Activated naive CD8-positive, alpha-beta T cell treated with anti-CD3 and anti-CD28 coated beads, Interleukin-2, amount 10 ng/mL, durations not matched to agents 7 days and 5 days (primary cell): ENCODE results near the gene RELL1. TPM values are rescaled to one million over a fixed set of nuclear protein-coding genes. Genes with fewer than 3 reads are reported as not detected.

ENCODE experiments used
- ATAC-seq: fragments of 150-1000 bp; cut with Tn5 transposase; one replicate; pipeline ENCODE4 v1.10.0; 2021; ENCODE audit warnings: low read depth, moderate library complexity
- POLR2A ChIA-PET: fragments of 350-600 bp; sonication (Branson Sonifier 250); formaldehyde crosslinking; loops from one replicate; lab custom pipeline; 2021; ENCODE audit warnings: antibody characterized with exemption; lab: Charles Lee
- DNase-seq: peaks from one replicate; pipeline ENCODE4 v3.0.0; 2021
- H3K27ac Mint-ChIP-seq: one replicate; pipeline ENCODE4 v1.8.0; 2022; ENCODE audit warnings: mild to moderate bottlenecking, mixed read lengths
- H3K27me3 Mint-ChIP-seq: one replicate; pipeline ENCODE4 v1.8.0; 2022; ENCODE audit warnings: mild to moderate bottlenecking, moderate library complexity, mixed read lengths
- H3K36me3 Mint-ChIP-seq: one replicate; pipeline ENCODE4 v1.8.0; 2021; ENCODE audit warnings: mild to moderate bottlenecking, mixed read lengths
- H3K4me1 Mint-ChIP-seq: one replicate; pipeline ENCODE4 v1.8.0; 2021; ENCODE audit warnings: mixed read lengths
- H3K4me3 Mint-ChIP-seq: one replicate; pipeline ENCODE4 v1.8.0; 2022; ENCODE audit warnings: mild to moderate bottlenecking, moderate library complexity, mixed read lengths
- H3K9me3 Mint-ChIP-seq: one replicate; pipeline ENCODE4 v1.8.0; 2021; ENCODE audit warnings: mixed read lengths
- total RNA-seq, 2 experiments: library from RNA; stranded (reverse); gene quantifications; one replicate each; pipeline ENCODE4 v1.2.3, GENCODE V29; 2021

Gene RELL1
- total RNA-seq, 2 experiments from 2014 or later = 36.8 to 39.4 TPM

DNA sequence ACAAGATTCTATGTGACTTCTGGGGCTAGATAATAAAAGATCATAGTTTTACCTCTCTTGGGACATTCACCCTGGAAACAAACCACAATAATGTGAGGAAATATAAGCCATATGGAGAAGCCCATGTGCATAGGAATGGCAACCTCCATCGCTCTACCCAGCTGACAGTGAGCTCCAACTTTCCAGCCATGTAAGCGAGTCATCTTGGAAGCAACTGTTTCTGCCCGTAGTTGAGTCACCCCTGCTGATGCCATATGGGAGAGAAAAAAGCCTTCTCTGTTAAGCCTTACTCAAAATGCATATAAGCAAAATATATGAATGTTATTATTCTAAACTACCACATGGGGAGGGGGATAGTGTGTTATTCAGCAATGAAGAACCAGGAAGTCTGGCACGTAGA, 31.4 kb upstream of the RELL1 start:
- H3K27ac Mint-ChIP-seq = no peak overlapping the region
- ATAC-seq (no peak), DNase-seq (no peak)
- H3K9me3 Mint-ChIP-seq = no peaks in the 10 kb centered on the region
- H3K36me3 Mint-ChIP-seq = no peaks in the 10 kb centered on the region
- POLR2A ChIA-PET = no interaction called here
- peaks cover 4% of the 10 kb centered on the region for H3K27me3 Mint-ChIP-seq
- peaks cover 1% of the 10 kb centered on the region for H3K4me1 Mint-ChIP-seq
- H3K4me3 Mint-ChIP-seq = no peak overlapping the region

DNA sequence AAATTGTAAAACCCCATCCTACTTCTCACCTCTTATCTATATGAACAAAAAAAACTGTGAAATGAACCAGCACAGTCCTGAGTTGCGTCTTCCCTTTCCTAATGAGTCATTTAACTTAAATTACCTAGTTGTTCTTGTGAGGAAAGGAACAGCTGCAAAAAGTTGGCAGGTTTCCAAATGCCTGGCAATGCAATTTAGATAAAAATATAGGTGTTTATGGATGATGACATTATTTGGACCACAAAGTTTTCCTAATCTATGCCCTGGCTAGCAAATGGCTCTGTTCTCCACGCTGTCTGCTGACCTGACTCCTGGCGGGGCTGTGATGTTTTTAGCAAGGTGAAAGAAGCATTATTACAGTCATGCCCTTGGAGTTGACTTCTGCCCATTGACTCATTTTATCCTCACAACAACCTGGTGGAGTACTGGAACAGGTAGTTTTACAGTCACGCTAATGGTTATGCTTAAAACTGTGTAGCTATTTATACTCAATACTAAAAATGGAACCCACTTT, 29.8 kb upstream of the RELL1 start:
- ATAC-seq = no peak

DNA sequence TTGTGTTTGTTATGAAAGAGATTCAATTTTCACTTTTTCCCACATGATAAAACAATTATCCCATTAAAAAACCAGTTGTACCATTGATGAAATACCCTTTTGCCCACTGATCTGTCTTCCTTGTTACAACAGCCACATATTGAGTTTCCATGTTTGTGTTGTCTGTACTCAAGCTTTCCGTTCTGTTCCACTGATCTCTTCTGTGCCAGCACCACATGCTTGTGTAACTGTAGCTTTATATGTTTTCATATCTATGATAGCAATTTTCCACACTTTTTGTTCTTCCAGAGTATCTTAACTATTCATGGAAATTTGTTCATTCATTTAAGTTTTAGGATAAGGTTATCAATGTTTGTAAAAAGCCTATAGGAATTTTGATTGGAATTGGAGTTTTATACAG, 24.3 kb upstream of the RELL1 start:
- Mint-ChIP-seq H3K9me3 (no peaks in the 10 kb centered on the region), H3K27me3 (peaks cover 2% of the 10 kb centered on the region), H3K4me1 (no peaks in the 10 kb centered on the region), H3K36me3 (no peaks in the 10 kb centered on the region), H3K4me3 (no peak overlapping the region), H3K27ac (no peak overlapping the region)
- no peak for DNase-seq
- POLR2A ChIA-PET = no interaction called here
- ATAC-seq = no peak

More for the DNA sequence above, 29.8 kb upstream of the RELL1 start:
- Mint-ChIP-seq H3K4me1 (no peaks in the 10 kb centered on the region), H3K4me3 (no peak overlapping the region), H3K36me3 (no peaks in the 10 kb centered on the region), H3K27me3 (peaks cover 4% of the 10 kb centered on the region), H3K27ac (no peak overlapping the region), H3K9me3 (no peaks in the 10 kb centered on the region)
- POLR2A ChIA-PET = no interaction called here
- no peak for DNase-seq

DNA sequence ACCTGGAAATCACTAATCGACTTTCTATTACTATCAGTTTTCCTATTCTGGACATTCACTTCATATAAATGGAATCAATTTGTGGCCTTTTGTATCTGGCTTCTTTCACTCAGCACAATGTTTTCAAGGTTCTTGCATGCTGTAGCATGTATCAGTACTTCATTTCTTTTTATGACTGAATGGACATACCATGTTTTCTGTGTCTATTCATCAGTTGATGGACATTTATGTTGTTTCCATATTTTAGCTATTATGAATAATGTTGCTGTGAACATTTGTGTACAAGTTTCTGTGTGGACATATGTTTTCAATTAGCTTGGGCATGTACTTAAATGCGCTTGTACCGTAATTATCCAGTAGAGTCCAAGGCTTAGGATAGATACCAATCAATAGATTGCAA, 19.9 kb upstream of the RELL1 start:
- Mint-ChIP-seq H3K4me1 (no peaks in the 10 kb centered on the region), H3K9me3 (no peaks in the 10 kb centered on the region), H3K4me3 (no peak overlapping the region), H3K27me3 (peaks cover 6% of the 10 kb centered on the region), H3K27ac (no peak overlapping the region), H3K36me3 (no peaks in the 10 kb centered on the region)
- DNase-seq = no peak
- no peak for ATAC-seq
- POLR2A ChIA-PET = no interaction called here

DNA sequence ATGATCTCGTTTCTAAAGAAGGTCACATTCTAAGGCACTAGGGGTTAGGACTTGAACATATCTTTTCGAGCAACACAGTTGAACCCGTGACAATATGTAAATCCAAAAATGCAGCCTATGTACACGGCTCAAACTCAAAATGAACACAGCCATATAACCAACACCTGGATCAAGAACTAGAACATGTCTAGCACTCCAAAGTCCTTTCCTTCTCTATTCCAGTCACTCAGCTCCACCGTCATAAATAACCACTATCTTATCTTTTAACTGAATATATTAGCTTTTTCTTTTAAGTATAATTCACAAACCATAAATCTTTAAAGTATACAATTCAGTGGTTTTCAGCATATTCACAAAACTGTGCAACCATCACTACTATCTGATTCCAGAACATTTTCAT, 19.4 kb upstream of the RELL1 start:
- peaks cover 8% of the 10 kb centered on the region for H3K27me3 Mint-ChIP-seq
- no peaks in the 10 kb centered on the region for H3K36me3 Mint-ChIP-seq
- no peak overlapping the region for H3K4me3 Mint-ChIP-seq
- DNase-seq = no peak
- no peak for ATAC-seq
- H3K4me1 Mint-ChIP-seq = no peaks in the 10 kb centered on the region
- POLR2A ChIA-PET = no interaction called here
- no peaks in the 10 kb centered on the region for H3K9me3 Mint-ChIP-seq
- H3K27ac Mint-ChIP-seq = no peak overlapping the region

DNA sequence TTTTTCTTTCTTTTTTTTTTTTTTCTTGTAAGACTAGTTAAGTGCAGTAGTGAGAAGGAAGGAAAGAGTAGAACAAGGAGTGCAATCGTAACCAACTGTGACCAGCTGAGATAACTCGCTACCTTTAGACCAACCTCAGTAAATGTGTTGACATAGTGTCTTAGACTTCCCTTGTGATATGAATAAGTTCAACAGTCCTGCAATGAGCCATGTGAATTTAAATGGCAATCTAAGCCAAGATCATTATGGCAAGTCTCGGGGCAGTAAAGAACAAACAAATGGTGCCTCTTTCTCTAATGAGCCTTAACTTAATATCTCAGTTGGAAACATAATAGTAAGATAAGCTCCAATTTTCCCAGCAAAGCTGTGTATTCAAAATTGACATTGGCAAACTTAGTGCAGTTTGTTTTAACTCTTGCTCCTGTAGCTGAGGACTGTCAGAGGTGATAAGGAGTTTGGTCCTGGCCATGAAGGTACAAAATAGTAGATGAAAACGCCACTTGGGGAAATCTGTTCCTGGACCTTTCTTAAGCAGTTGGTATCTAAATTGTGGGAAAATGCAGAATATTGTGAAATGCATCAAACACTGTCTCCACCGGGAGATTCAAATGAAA, 13.8 kb upstream of the RELL1 start:
- H3K36me3 Mint-ChIP-seq = no peaks in the 10 kb centered on the region
- no peak overlapping the region for H3K27ac Mint-ChIP-seq
- H3K27me3 Mint-ChIP-seq = peaks cover 6% of the 10 kb centered on the region
- POLR2A ChIA-PET = interaction anchor here (0.7 kb wide), 1 partner anchor 378 kb away, joined by 4 read pairs; no protein-coding TSS in a partner anchor
- no peak for DNase-seq
- no peak overlapping the region for H3K4me3 Mint-ChIP-seq
- H3K9me3 Mint-ChIP-seq = no peaks in the 10 kb centered on the region
- no peak for ATAC-seq
- no peaks in the 10 kb centered on the region for H3K4me1 Mint-ChIP-seq

DNA sequence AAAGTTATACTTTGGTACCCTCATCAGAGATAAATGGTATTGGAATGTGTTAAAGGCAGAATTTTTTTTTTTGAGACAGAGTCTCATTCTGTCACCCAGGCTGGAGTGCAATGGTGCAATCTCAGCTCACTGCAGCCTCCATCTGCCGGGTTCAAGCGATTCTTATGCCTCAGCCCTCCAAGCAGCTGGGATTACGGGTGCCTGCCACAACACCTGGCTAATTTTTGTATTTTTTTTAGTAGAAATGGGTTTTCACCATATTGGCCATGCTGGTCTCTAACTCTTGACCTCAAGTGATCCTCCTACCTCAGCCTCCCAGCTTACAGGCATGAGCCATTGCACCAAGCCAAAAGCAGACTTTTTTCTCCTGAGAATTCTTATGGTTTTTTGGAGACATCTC, 11.4 kb upstream of the RELL1 start:
- H3K27me3 Mint-ChIP-seq = peaks cover 10% of the 10 kb centered on the region
- peaks cover under 1% of the 10 kb centered on the region for H3K36me3 Mint-ChIP-seq
- H3K4me3 Mint-ChIP-seq = no peak overlapping the region
- POLR2A ChIA-PET = no interaction called here
- DNase-seq = no peak
- H3K4me1 Mint-ChIP-seq = peaks cover 2% of the 10 kb centered on the region
- no peak for ATAC-seq
- H3K27ac Mint-ChIP-seq = no peak overlapping the region
- H3K9me3 Mint-ChIP-seq = peaks cover 1% of the 10 kb centered on the region

DNA sequence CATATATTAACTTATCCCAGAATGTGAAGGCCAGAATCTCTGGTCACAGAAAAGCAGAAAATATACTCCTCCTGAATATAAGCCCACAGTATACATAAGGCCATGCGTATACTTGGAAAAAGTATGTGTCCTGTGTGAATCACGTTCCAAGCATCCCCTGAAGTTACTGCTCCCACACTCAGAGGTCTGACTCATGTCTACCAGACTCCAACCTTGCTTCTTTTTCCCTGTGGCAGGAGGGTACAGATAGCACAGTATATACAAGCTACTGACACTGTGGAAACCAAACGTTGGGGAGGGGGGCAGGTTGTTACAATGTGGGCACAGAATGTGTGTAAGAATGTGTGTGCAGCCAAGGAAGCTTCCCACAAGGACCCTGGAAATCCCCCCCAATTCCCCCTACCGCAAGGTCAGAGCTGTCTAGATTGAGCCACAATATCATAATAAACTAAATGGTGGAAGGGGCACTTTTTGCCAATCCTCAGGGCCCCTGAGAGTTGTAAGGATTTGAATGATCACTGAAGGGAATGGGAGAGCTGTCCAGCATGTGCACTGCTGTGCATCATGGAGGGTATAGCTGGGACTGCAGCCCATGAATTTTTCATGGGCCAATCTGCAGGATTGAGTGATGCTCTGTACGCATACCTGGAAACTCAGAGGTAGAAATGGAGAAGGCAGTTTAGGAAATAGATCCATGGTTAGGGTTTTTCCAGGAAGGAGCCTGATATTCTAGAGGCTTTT, 7.4 kb upstream of the RELL1 start:
- POLR2A ChIA-PET = no interaction called here
- H3K4me3 Mint-ChIP-seq = no peak overlapping the region
- peaks cover 4% of the 10 kb centered on the region for H3K4me1 Mint-ChIP-seq

DNA sequence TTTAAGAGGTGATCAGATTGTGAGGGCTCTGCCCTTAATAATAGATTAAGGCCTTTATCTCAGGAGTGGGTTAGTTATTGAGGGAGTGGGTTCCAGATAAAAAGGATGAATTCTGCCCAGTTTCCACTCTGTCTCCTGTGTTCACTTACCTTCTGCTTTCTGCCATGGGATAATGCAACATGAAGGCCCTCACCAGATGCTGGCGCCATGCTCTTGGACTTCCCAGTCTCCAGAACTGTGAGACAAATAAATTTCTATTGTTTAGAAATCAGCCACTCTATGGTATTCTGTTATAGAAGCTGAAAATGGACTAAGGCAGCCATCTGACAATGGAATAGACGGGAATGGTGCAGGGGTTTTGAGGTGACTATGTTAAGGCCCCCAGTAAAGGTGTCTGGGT, 6.9 kb upstream of the RELL1 start:
- no peak for ATAC-seq
- H3K27ac Mint-ChIP-seq = no peak overlapping the region

More for the DNA sequence above, 7.4 kb upstream of the RELL1 start:
- DNase-seq (no peak), ATAC-seq (no peak)
- Mint-ChIP-seq H3K36me3 (peaks cover 2% of the 10 kb centered on the region), H3K27ac (no peak overlapping the region), H3K27me3 (peaks cover 15% of the 10 kb centered on the region), H3K9me3 (peaks cover 4% of the 10 kb centered on the region)

DNA sequence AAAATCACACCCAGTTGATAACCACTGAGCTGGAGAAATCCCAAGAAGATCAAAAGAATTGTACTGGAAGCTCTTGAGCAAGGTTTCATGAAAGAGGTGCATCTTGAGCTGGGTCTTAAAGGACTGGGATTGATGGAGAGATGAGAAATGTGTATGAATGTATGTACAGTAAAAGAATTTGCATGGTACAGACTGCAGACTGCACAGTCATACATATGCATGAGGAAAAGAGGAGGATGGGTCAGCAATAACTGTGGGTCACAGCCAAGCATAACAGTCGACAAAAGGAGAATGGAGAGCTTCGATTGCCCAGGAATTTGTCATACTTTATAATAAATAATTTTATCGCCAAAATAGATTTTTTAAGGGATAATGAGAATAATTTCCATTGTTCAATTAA, 4.8 kb upstream of the RELL1 start:
- H3K27ac Mint-ChIP-seq = no peak overlapping the region
- no peak for DNase-seq
- no peak for ATAC-seq
- POLR2A ChIA-PET = no interaction called here
- peaks cover 15% of the 10 kb centered on the region for H3K27me3 Mint-ChIP-seq
- H3K4me3 Mint-ChIP-seq = no peak overlapping the region
- H3K9me3 Mint-ChIP-seq = peaks cover 4% of the 10 kb centered on the region
- H3K4me1 Mint-ChIP-seq = peaks cover 12% of the 10 kb centered on the region
- H3K36me3 Mint-ChIP-seq = peaks cover 2% of the 10 kb centered on the region

More for the DNA sequence above, 6.9 kb upstream of the RELL1 start:
- H3K27me3 Mint-ChIP-seq = peaks cover 15% of the 10 kb centered on the region
- peaks cover 4% of the 10 kb centered on the region for H3K4me1 Mint-ChIP-seq
- peaks cover 2% of the 10 kb centered on the region for H3K36me3 Mint-ChIP-seq
- H3K9me3 Mint-ChIP-seq = peaks cover 4% of the 10 kb centered on the region
- POLR2A ChIA-PET = no interaction called here
- H3K4me3 Mint-ChIP-seq = no peak overlapping the region
- DNase-seq = no peak

DNA sequence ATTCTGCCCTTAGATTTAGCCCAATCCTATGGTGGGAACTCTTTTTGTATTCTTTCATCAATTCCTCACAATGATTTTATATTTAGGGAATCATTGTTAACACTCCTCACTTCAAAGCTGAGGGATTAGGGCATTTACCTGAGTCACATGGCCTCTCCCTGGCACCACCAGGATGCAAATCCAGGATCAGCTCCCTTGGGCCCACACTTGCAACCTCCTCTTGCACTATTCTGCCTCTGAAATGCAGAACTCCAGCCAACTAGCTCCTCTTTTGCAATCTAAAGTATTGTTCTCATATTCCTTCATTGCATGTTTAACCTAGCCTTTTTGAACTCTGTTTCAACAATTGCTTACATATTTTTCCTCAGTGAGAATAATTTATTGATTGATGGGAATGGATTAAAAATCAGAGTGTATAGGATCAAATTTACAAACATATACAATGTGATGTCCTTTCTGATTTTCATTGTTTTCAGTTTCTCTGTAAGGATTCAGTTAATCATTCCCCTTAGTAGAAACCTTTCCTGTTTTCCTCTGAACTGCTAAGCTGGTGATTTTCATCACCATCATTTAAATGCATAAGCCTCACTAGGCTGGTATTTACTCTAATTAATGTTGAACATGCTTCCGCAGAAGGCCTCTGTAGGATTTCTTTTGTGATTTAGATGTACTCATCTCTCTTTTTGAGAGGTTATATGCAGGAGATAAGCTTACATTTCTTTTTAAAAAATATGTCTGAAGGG, 3.3 kb upstream of the RELL1 start:
- H3K9me3 Mint-ChIP-seq = peaks cover 4% of the 10 kb centered on the region
- H3K4me3 Mint-ChIP-seq = no peak overlapping the region
- H3K27me3 Mint-ChIP-seq = peaks cover 11% of the 10 kb centered on the region

DNA sequence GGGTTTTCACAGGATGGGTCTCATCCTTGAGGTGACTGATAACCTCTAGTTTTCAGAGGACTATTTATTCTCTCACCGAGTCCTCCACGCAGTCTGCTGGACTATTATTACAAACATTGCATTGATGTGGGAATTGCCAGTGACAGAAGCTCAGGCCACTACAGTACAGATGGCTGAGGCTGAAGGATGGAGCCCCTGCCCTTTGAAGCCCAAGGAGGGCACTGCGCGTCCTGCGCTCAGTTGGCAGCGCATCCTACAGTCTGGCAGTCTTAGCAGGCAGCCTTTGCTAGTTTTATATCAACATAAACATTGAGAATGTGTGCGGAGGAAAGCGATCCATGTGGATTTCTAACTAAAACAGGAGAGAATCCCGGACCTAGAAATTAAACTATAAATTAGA, 1.5 kb upstream of the RELL1 start:
- Mint-ChIP-seq H3K4me3 (no peak overlapping the region), H3K36me3 (peaks cover 7% of the 10 kb centered on the region), H3K27me3 (peaks cover 7% of the 10 kb centered on the region), H3K9me3 (peaks cover 4% of the 10 kb centered on the region), H3K27ac (no peak overlapping the region), H3K4me1 (peaks cover 29% of the 10 kb centered on the region)
- ATAC-seq (no peak), DNase-seq (no peak)
- POLR2A ChIA-PET = interaction anchor here (1.4 kb wide), 1 partner anchor 85 kb away, joined by 3 read pairs; no protein-coding TSS in a partner anchor

More for the DNA sequence above, 3.3 kb upstream of the RELL1 start:
- ATAC-seq (no peak), DNase-seq (no peak)
- POLR2A ChIA-PET = no interaction called here
- no peak overlapping the region for H3K27ac Mint-ChIP-seq
- peaks cover 5% of the 10 kb centered on the region for H3K36me3 Mint-ChIP-seq
- peaks cover 19% of the 10 kb centered on the region for H3K4me1 Mint-ChIP-seq

DNA sequence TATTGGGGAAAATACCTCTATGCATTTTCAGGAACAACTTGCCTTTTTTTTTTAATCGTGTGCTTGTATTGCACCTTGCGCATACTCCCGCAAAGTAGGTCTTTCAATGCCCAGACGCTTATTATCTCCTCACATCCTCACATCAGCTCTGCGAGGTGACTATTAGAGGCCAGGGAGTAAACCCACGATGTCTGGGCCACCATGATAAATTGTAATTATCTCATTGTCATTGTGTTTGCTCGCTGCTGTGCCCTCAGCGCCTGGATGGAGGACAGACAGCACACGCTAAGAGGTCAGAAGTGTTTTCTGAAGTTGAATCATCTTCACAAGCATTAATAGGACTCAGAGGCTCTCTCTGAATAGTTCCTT, 1.0 kb upstream of the RELL1 start:
- Mint-ChIP-seq H3K27ac (peak overlapping the region; percentile 92), H3K4me3 (peak overlapping the region; percentile 91), H3K36me3 (peaks cover 6% of the 10 kb centered on the region), H3K4me1 (peaks cover 34% of the 10 kb centered on the region), H3K9me3 (peaks cover 2% of the 10 kb centered on the region), H3K27me3 (peaks cover 7% of the 10 kb centered on the region)
- POLR2A ChIA-PET = interaction anchor here (1.0 to 1.4 kb wide), 3 partner anchors 11 to 84 kb away, joined by 3 to 7 read pairs (median 4); no protein-coding TSS in a partner anchor
- ATAC-seq (no peak), DNase-seq (no peak)
